RWPE2 (cell line): ENCODE data around the gene ABHD8.
A peak's percentile ranks its signal among the peaks of the same experiment; 100 is the strongest.

Source experiments
- ATAC-seq: fragments of 200-7000 bp; cut with Tn5 transposase; 3 replicates; pipeline ENCODE4 v1.9.1; 2021; ENCODE audit warnings: low read depth
- DNase-seq: peaks from one replicate; pipeline ENCODE4 v3.0.0-alpha.2; 2020; ENCODE audit warnings: low spot score
- H3K27ac ChIP-seq: fragments of 450-650 bp; 2 replicates; pipeline ENCODE4 v1.5.1; 2017; ENCODE audit warnings: mild to moderate bottlenecking; ENCODE audit not compliant: poor library complexity, severe bottlenecking
- H3K27me3 ChIP-seq: fragments of 250-450 bp; sonication (Bioruptor Pico); 2 replicates; pipeline ENCODE4 v1.5.1; 2021; ENCODE audit warnings: mild to moderate bottlenecking, moderate library complexity; ENCODE audit not compliant: insufficient read depth, poor library complexity, severe bottlenecking
- H3K36me3 ChIP-seq: fragments of 250-450 bp; sonication (Bioruptor Pico); 2 replicates; pipeline ENCODE4 v1.5.1; 2020; ENCODE audit warnings: low read depth, mild to moderate bottlenecking, moderate library complexity
- H3K4me1 ChIP-seq: fragments of 250-450 bp; sonication (Bioruptor Pico); 2 replicates; pipeline ENCODE4 v1.5.1; 2021; ENCODE audit warnings: mild to moderate bottlenecking, moderate library complexity; ENCODE audit not compliant: insufficient read depth, poor library complexity, severe bottlenecking
- H3K4me3 ChIP-seq: fragments of 250-450 bp; sonication (Bioruptor Pico); 2 replicates; pipeline ENCODE4 v1.5.1; 2021; ENCODE audit warnings: mild to moderate bottlenecking, moderate library complexity; ENCODE audit not compliant: severe bottlenecking
- H3K9me3 ChIP-seq: fragments of 250-450 bp; sonication (Bioruptor Pico); 2 replicates; pipeline ENCODE4 v1.5.1; 2021; ENCODE audit warnings: mild to moderate bottlenecking, moderate library complexity; ENCODE audit not compliant: severe bottlenecking
- TF ChIP-seq, protein P1 (sequence below): fragments of 450-650 bp; IDR thresholded peaks from one replicate; pipeline ENCODE4 v1.5.1; 2017; ENCODE audit warnings: mild to moderate bottlenecking, moderate library complexity; ENCODE audit not compliant: poor library complexity, severe bottlenecking

The ABHD8 gene, protein sequence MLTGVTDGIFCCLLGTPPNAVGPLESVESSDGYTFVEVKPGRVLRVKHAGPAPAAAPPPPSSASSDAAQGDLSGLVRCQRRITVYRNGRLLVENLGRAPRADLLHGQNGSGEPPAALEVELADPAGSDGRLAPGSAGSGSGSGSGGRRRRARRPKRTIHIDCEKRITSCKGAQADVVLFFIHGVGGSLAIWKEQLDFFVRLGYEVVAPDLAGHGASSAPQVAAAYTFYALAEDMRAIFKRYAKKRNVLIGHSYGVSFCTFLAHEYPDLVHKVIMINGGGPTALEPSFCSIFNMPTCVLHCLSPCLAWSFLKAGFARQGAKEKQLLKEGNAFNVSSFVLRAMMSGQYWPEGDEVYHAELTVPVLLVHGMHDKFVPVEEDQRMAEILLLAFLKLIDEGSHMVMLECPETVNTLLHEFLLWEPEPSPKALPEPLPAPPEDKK

DNA sequence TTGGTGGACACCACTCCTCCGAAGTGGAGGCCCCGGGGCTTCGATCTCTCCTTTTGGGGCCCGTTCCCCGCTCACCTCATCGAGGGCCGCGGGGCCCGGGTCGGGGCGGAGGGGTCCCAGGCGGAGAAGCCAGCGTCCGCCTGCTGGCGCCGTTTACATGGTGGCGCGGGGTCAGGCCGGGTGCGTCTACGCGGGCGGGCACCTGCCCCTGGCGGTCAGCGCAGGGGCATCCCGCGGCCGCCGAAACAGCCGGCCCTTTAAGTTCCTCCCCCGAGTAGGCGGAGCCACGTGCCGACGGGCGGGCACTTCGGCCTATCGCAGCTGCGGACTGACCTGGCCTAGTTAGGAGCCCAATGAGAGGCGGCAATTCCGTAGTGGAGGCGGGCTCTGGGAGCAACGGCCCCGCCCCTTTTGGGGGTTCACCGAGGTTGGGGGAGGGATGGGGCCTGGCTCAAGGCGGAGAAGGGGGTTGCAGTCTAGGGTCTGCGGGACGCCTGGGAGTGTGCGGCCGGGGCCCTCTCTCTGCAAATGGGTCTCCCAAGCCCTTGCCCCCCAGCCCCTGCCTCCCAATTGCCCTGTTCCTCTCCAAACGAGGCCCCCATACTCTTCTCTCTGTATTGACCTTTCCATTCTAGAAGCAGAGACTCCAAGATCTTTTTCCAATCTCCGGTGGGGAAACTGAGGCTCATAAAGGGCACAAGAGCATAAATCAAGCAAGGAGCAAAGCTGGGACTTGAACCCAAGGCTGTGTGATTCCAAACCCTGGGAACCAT is at the start of gene ABHD8:
TSS of gene ABHD8 (minus strand) at position 259 of the 773 bp plus-strand sequence. CDS start 1,809 bp downstream, outside the sequence.
- H3K9me3 ChIP-seq, result no peaks in the 10 kb centered on the region
- peaks cover 3% of the 10 kb centered on the region for H3K4me1 ChIP-seq
- peak; percentile 93 for DNase-seq
- H3K36me3 ChIP-seq, result peaks cover 9% of the 10 kb centered on the region
- H3K27me3 ChIP-seq, result no peaks in the 10 kb centered on the region
- H3K27ac ChIP-seq, result peak within 1 kb of the TSS; percentile 73
- peak; percentile 82 for ATAC-seq
- TF ChIP-seq, protein P1, sequence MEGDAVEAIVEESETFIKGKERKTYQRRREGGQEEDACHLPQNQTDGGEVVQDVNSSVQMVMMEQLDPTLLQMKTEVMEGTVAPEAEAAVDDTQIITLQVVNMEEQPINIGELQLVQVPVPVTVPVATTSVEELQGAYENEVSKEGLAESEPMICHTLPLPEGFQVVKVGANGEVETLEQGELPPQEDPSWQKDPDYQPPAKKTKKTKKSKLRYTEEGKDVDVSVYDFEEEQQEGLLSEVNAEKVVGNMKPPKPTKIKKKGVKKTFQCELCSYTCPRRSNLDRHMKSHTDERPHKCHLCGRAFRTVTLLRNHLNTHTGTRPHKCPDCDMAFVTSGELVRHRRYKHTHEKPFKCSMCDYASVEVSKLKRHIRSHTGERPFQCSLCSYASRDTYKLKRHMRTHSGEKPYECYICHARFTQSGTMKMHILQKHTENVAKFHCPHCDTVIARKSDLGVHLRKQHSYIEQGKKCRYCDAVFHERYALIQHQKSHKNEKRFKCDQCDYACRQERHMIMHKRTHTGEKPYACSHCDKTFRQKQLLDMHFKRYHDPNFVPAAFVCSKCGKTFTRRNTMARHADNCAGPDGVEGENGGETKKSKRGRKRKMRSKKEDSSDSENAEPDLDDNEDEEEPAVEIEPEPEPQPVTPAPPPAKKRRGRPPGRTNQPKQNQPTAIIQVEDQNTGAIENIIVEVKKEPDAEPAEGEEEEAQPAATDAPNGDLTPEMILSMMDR, result peak; percentile 55
- H3K4me3 ChIP-seq, result peak within 1 kb of the TSS; percentile 62

DNA sequence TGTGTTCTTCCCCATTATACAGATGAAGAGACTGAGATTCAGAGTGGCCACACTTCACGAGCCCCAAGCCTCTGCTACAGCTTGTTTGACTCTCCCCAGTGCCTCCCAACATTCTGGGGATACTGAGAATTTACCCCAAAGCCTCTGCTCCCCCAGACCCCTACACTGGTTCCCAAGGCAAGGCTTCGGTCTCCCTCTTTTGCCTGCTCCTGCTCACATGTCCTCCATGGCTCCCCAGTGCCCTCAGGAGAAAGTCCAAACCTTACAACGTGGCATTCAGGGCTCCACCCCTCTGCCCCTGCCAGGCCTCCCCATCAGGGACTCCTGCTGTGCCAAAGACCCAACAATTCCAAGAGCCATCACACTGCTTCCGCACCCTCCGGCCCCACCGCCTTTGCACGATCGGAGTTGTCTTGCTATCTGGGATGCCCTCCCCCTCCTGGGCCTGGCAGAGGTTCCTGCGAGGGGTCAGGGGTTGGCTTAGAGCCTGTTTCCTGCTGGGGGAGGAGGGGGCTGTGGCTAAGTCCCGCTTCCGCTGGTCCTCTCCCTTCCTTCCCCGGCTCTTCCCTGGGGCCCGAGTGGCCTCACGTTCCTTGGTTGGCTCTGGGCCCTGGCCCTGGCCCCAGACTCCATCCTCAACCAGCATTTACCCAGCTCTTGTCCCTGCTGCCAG is 49.5 kb upstream of the ABHD8 start:
- TF ChIP-seq, protein P1, result no peak
- H3K4me1 ChIP-seq, result no peaks in the 10 kb centered on the region
- H3K9me3 ChIP-seq, result no peaks in the 10 kb centered on the region
- H3K27ac ChIP-seq, result no peak overlapping the region
- no peak overlapping the region for H3K4me3 ChIP-seq
- no peak for DNase-seq
- no peaks in the 10 kb centered on the region for H3K27me3 ChIP-seq
- no peak for ATAC-seq
- H3K36me3 ChIP-seq, result no peaks in the 10 kb centered on the region

DNA sequence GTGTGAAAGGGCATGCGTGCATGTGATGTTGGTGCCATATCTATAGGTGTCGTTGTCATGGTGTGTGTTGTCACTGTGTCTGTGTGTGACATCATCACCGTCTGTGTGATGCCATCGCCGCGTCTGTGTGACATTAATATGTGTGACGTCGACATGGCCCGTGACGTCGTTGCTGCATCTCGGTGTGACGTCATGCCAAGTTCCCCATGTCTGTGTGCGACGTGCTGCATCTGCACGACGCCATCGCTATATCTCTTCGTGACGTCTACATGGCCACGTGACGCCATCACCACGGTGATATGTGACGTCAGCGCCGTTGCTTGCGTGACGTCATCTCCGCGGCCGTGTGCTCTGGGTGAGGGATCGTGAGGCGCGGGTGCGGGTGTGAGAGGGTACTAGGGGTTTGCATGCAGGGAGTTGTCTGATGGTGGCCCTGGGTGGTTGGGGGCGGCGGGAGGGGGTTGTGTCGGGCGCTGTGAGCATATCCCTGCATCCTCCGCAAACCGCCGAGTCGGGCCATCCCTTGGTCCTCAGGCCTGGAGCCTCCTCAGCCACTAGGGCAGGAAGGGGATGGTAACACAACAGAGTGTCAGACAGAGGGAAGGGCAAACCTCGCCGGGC is 48.7 kb upstream of the ABHD8 start:
- no peak for ATAC-seq
- no peaks in the 10 kb centered on the region for H3K9me3 ChIP-seq
- TF ChIP-seq, protein P1, result no peak
- H3K4me1 ChIP-seq, result no peaks in the 10 kb centered on the region
- no peak for DNase-seq
- H3K27ac ChIP-seq, result no peak overlapping the region
- no peak overlapping the region for H3K4me3 ChIP-seq
- no peaks in the 10 kb centered on the region for H3K27me3 ChIP-seq
- no peaks in the 10 kb centered on the region for H3K36me3 ChIP-seq

DNA sequence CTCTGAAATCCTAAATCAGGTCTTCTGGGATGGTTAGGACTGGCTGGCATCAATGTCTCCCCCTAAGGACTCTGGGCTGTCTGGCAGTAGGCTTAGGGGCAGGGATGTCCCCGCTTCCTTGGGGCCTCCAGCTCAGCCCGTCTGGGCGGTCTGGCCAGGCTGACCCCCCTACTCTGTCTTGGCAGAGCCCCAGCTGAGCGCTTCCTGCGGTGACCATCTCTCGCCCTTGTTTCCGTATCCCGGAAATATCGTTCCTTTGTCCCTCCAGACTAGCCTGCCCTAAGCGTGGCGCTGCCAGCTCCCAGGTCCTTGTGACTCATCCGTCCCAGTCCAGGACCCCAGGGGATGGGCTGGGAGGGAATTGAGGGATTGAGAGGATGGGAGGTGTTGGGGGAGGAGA is 45.5 kb upstream of the ABHD8 start:
- no peak for DNase-seq
- H3K9me3 ChIP-seq, result no peaks in the 10 kb centered on the region
- no peak overlapping the region for H3K27ac ChIP-seq
- H3K36me3 ChIP-seq, result no peaks in the 10 kb centered on the region
- no peaks in the 10 kb centered on the region for H3K27me3 ChIP-seq
- no peaks in the 10 kb centered on the region for H3K4me1 ChIP-seq
- H3K4me3 ChIP-seq, result no peak overlapping the region
- ATAC-seq, result no peak; the same call in 1 of the 3 replicates
- TF ChIP-seq, protein P1, result no peak
